T-helper 2 cell treated with Interferon-gamma antibody and Interleukin-4, amounts not matched to agents 100 ng/mL and 5 ng/mL, for 36 hours (primary cell): ENCODE measurements around the gene NUP85. TPM values are rescaled to one million over a fixed set of nuclear protein-coding genes. Genes with fewer than 3 reads are reported as not detected.
"Not testable (repeated sequence)": the region's sequence is repeated elsewhere in the genome, so short reads cannot be mapped to it uniquely, and the experiment has no call there.

Experiments
- intact Hi-C: fragments of 100-400 bp; cut with micrococcal nuclease; formaldehyde crosslinking; loops from one replicate; pipeline ENCODE4 v1.15.1; 2023
- total RNA-seq: library from RNA; stranded (reverse); gene quantifications from 2 replicates; pipeline ENCODE4 v1.2.3, GENCODE V29; 2022

NUP85 gene
- total RNA-seq, 1 donor from 2014 or later, result 118 TPM

- intact Hi-C loops, result loop anchor here (2.0 to 5.0 kb wide), 2 partner anchors 29 to 68 kb away; partner anchors contain the start of gene NT5C
Observed at GRCh38 chr17:75199886-75200618, 5.4 kb upstream of the NUP85 start.

GRCh38 chr17:75205793-75206163 is 299 bp downstream of the NUP85 start:
- intact Hi-C loops, result loop anchor here (1.0 kb wide), 4 partner anchors 22 to 207 kb away; partner anchors contain the start of genes GGA3, JPT1 and MRPS7

- intact Hi-C loops, result not testable (repeated sequence)
Observed at GRCh38 chr17:75207050-75207407, 1.6 kb downstream of the NUP85 start.

- intact Hi-C loops, result no loop called here
Observed at GRCh38 chr17:75207760-75208159, 2.3 kb downstream of the NUP85 start.

- intact Hi-C loops, result no loop called here
Observed at GRCh38 chr17:75208161-75208560, 2.7 kb downstream of the NUP85 start.

GRCh38 chr17:75209061-75209460 is 3.6 kb downstream of the NUP85 start:
- intact Hi-C loops, result no loop called here

- intact Hi-C loops, result no loop called here
Observed at GRCh38 chr17:75218131-75218530, 12.7 kb downstream of the NUP85 start.

- intact Hi-C loops, result no loop called here
Observed at GRCh38 chr17:75219815-75220214, 14.3 kb downstream of the NUP85 start.

- intact Hi-C loops, result no loop called here
Observed at GRCh38 chr17:75225016-75225415, 19.5 kb downstream of the NUP85 start.

- intact Hi-C loops, result no loop called here
Observed at GRCh38 chr17:75227729-75228128, 22.2 kb downstream of the NUP85 start.

- intact Hi-C loops, result no loop called here
Observed at GRCh38 chr17:75228305-75228704, 22.8 kb downstream of the NUP85 start.

GRCh38 chr17:75228847-75229246 is 23.4 kb downstream of the NUP85 start:
- intact Hi-C loops, result no loop called here

- intact Hi-C loops, result no loop called here
Observed at GRCh38 chr17:75231071-75231470, 25.6 kb downstream of the NUP85 start.

- intact Hi-C loops, result no loop called here
Observed at GRCh38 chr17:75231741-75232464, 26.4 kb downstream of the NUP85 start.

- intact Hi-C loops, result no loop called here
Observed at GRCh38 chr17:75232786-75233185, 27.3 kb downstream of the NUP85 start.

GRCh38 chr17:75237100-75238014 is 31.9 kb downstream of the NUP85 start:
- intact Hi-C loops, result loop anchor here (1.0 kb wide), 1 partner anchor 123 kb away; no protein-coding TSS in a partner anchor

- intact Hi-C loops, result loop anchor here (1.0 kb wide), 1 partner anchor 124 kb away; no protein-coding TSS in a partner anchor
Observed at GRCh38 chr17:75238020-75238580, 32.6 kb downstream of the NUP85 start.

GRCh38 chr17:75238684-75239191 is 33.3 kb downstream of the NUP85 start:
- intact Hi-C loops, result loop anchor here (1.0 kb wide), 1 partner anchor 124 kb away; no protein-coding TSS in a partner anchor

GRCh38 chr17:75239214-75239613 is 33.7 kb downstream of the NUP85 start:
- intact Hi-C loops, result no loop called here

- intact Hi-C loops, result no loop called here
Observed at GRCh38 chr17:75239778-75240393, 34.4 kb downstream of the NUP85 start.
